HepG2 (cell line): Measurements from ENCODE around the gene ATG16L2. TPM values are rescaled to one million over a fixed set of nuclear protein-coding genes. Genes with fewer than 3 reads are reported as not detected.

Experiments used
- BRD4 ChIP-seq: sonication (generic); formaldehyde crosslinking; IDR thresholded peaks from 2 replicates; pipeline ENCODE4 v1.4.0; 2020; ENCODE audit warnings: missing genetic modification reagents
- FOXM1 ChIP-seq: sonication (generic); formaldehyde crosslinking; IDR thresholded peaks from 2 replicates; pipeline ENCODE4 v1.5.0; 2020; ENCODE audit warnings: missing genetic modification reagents
- IRF1 ChIP-seq: sonication (generic); formaldehyde crosslinking; IDR thresholded peaks from 2 replicates; pipeline ENCODE4 v1.4.0; 2020; ENCODE audit warnings: low read depth, mild to moderate bottlenecking, missing genetic modification reagents
- NCOA1 ChIP-seq: sonication (generic); formaldehyde crosslinking; IDR thresholded peaks from 2 replicates; pipeline ENCODE4 v1.9.0; 2021; ENCODE audit warnings: missing genetic modification reagents
- RARA ChIP-seq: IDR thresholded peaks from 2 replicates; pipeline ENCODE4 v1.6.1; 2016; ENCODE audit warnings: missing genetic modification reagents, missing compliant biosample characterization
- SOX13 ChIP-seq, 3 experiments: fragments of 450-650 bp in 1 of 3; sonication (generic) in 1 of 3; formaldehyde crosslinking in 1 of 3; IDR thresholded peaks in 2 of 3; conservative IDR thresholded peaks in 1 of 3; 2 replicates each; pipeline versions ENCODE4 v1.5.0 to v1.6.1; 2016 to 2020; ENCODE audit warnings: antibody characterized with exemption in 1 of 3, mild to moderate bottlenecking in 1 of 3, missing compliant biosample characterization in 1 of 3, missing genetic modification reagents in 1 of 3, moderate library complexity in 1 of 3
- TMF1 ChIP-seq: sonication (generic); formaldehyde crosslinking; IDR thresholded peaks from 2 replicates; pipeline ENCODE4 v1.8.1; 2022; ENCODE audit warnings: low read depth, missing genetic modification reagents
- XRCC5 ChIP-seq: fragments of 200-400 bp; formaldehyde crosslinking; optimal IDR thresholded peaks from 2 replicates; pipeline ENCODE3; 2017; ENCODE audit warnings: mild to moderate bottlenecking, low read length
- ZNF12 ChIP-seq: sonication (generic); formaldehyde crosslinking; IDR thresholded peaks from 2 replicates; pipeline ENCODE4 v1.5.0; 2020; ENCODE audit warnings: missing genetic modification reagents
- ZNF44 ChIP-seq: sonication (generic); formaldehyde crosslinking; IDR thresholded peaks from 2 replicates; pipeline ENCODE4 v1.5.1; 2020; ENCODE audit warnings: mild to moderate bottlenecking, missing genetic modification reagents
- ZNF75D ChIP-seq: sonication (generic); formaldehyde crosslinking; IDR thresholded peaks from 2 replicates; pipeline ENCODE4 v1.8.1; 2023; ENCODE audit warnings: missing genetic modification reagents, mild to moderate bottlenecking, borderline replicate concordance
- ZNF776 ChIP-seq: sonication (generic); formaldehyde crosslinking; IDR thresholded peaks from 2 replicates; pipeline ENCODE4 v1.4.0; 2020; ENCODE audit warnings: mild to moderate bottlenecking, missing genetic modification reagents
- ZNF891 ChIP-seq: sonication (generic); formaldehyde crosslinking; IDR thresholded peaks from 2 replicates; pipeline ENCODE4 v1.5.0; 2020; ENCODE audit warnings: mild to moderate bottlenecking, missing genetic modification reagents
- polyA plus RNA-seq, 8 experiments: library from polyadenylated mRNA; depleted of rRNA in 3 of 8; stranded (reverse) in 7 of 8; unstranded in 1 of 8; fragments of >200 nt; fragmentation: Illumina TruSeq in 4 of 8; extraction: Trizol in 4 of 8; gene quantifications; 2 replicates each; pipeline versions ENCODE4 v1.2.1 to v1.2.3, GENCODE V29; 2011 to 2016; ENCODE audit warnings: low read depth in 4 of 8, missing spikeins in 1 of 8, mixed read lengths in 1 of 8; ENCODE audit not compliant: insufficient read depth in 1 of 8
- total RNA-seq, 5 experiments: library from RNA; depleted of rRNA; stranded (reverse); fragments of >200 nt; fragmentation: Illumina TruSeq; extraction: Trizol; gene quantifications; 2 replicates each; pipeline ENCODE4 v1.2.3, GENCODE V29; 2016; ENCODE audit warnings: low read depth in 1 of 5
- TF ChIP-seq, protein P1 (sequence below), 2 experiments: fragments of 450-650 bp in 1 of 2; sonication (generic) in 1 of 2; formaldehyde crosslinking in 1 of 2; IDR thresholded peaks; 2 replicates each; pipeline versions ENCODE4 v1.6.1 to v1.8.0; 2016 to 2022; ENCODE audit warnings: antibody characterized with exemption in 1 of 2, mild to moderate bottlenecking in 1 of 2, missing genetic modification reagents in 1 of 2
- TF ChIP-seq, protein P2 (sequence below): IDR thresholded peaks from 2 replicates; pipeline ENCODE4 v1.6.1; 2012; ENCODE audit warnings: inconsistent platforms
- TF ChIP-seq, protein P3 (sequence below): IDR thresholded peaks from 2 replicates; pipeline ENCODE4 v1.6.1; 2016; ENCODE audit warnings: low read depth, control low read depth

Gene ATG16L2
- total and polyA plus RNA-seq, 2 of the 13 experiments (the other 11 are each of a cell fraction or from before 2014, with no cell fraction given), result 6.2 to 14.8 TPM

DNA sequence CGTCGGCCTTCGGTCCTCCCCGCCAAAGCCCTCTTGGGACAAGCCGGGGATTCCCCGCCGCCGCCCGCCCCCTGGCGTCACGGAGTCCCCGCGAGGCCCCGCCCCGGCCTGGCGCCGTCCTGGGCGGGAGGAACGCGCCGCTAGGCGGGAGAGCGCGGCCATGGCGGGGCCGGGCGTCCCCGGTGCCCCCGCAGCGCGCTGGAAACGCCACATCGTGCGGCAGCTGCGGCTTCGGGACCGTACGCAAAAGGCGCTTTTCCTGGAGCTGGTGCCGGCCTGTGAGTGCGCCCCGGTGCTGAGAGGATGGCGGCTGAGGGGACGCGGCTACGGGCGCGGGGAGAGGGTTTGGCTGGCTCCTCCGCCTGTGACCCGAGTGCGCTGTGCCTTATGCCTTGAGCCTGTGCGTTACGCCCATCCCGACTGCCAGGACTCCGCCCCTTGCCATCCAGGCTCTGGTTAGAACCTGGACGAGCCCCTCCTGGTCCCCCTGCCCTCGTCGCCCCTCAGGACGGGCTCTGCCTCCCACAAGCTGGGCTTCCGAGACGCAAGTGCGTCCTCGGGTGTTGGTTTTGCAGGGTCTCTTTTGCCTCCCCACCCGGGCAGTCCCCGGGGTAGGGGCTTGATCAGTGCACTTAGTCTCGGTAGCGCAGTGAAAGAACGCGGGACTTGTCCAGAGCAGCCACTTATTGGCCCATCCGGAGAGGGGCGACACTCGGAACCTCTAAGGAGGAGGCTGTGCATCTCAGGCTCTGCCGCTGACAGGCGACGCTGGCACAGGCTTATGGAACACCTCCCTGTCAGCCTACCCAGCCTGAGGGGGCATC lies at the start of gene ATG16L2 (continued):
- TF ChIP-seq IRF1 (CRISPR knock-in tag) (no peak), ZNF891 (CRISPR knock-in tag) (0 out of 2 replicates have a peak, but pooled peaks have one; percentile 18), TMF1 (peak; percentile 25), BRD4 (peak; percentile 17; the same call in 1 of the 2 replicates), RARA (CRISPR knock-in tag) (no peak), ZNF44 (no peak), ZNF776 (CRISPR knock-in tag) (peak; percentile 59; the same call in 1 of the 2 replicates), XRCC5 (peak; percentile 47), FOXM1 (CRISPR knock-in tag) (no peak), SOX13 (IDR thresholded peaks at IDR 0.05) (no peak), SOX13 (CRISPR knock-in tag; conservative IDR thresholded peaks at IDR 0.05 in 1 of 2, IDR thresholded peaks at IDR 0.05 in 1 of 2) (0 out of 4 replicates have a peak, but pooled peaks of 1 of the 2 experiments have one; percentile 5), ZNF75D (CRISPR knock-in tag) (no peak), ZNF12 (CRISPR knock-in tag) (no peak), NCOA1 (no peak)
- TF ChIP-seq, protein P1, sequence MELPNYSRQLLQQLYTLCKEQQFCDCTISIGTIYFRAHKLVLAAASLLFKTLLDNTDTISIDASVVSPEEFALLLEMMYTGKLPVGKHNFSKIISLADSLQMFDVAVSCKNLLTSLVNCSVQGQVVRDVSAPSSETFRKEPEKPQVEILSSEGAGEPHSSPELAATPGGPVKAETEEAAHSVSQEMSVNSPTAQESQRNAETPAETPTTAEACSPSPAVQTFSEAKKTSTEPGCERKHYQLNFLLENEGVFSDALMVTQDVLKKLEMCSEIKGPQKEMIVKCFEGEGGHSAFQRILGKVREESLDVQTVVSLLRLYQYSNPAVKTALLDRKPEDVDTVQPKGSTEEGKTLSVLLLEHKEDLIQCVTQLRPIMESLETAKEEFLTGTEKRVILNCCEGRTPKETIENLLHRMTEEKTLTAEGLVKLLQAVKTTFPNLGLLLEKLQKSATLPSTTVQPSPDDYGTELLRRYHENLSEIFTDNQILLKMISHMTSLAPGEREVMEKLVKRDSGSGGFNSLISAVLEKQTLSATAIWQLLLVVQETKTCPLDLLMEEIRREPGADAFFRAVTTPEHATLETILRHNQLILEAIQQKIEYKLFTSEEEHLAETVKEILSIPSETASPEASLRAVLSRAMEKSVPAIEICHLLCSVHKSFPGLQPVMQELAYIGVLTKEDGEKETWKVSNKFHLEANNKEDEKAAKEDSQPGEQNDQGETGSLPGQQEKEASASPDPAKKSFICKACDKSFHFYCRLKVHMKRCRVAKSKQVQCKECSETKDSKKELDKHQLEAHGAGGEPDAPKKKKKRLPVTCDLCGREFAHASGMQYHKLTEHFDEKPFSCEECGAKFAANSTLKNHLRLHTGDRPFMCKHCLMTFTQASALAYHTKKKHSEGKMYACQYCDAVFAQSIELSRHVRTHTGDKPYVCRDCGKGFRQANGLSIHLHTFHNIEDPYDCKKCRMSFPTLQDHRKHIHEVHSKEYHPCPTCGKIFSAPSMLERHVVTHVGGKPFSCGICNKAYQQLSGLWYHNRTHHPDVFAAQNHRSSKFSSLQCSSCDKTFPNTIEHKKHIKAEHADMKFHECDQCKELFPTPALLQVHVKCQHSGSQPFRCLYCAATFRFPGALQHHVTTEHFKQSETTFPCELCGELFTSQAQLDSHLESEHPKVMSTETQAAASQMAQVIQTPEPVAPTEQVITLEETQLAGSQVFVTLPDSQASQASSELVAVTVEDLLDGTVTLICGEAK (IDR thresholded peaks at IDR 0.05), result no peak
- TF ChIP-seq, protein P1 (CRISPR knock-in tag; IDR thresholded peaks at IDR 0.05), result peak; percentile 53; the same call in 1 of the 2 replicates
- TF ChIP-seq, protein P2, sequence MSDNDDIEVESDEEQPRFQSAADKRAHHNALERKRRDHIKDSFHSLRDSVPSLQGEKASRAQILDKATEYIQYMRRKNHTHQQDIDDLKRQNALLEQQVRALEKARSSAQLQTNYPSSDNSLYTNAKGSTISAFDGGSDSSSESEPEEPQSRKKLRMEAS, result peak; percentile 13
- TF ChIP-seq, protein P3, sequence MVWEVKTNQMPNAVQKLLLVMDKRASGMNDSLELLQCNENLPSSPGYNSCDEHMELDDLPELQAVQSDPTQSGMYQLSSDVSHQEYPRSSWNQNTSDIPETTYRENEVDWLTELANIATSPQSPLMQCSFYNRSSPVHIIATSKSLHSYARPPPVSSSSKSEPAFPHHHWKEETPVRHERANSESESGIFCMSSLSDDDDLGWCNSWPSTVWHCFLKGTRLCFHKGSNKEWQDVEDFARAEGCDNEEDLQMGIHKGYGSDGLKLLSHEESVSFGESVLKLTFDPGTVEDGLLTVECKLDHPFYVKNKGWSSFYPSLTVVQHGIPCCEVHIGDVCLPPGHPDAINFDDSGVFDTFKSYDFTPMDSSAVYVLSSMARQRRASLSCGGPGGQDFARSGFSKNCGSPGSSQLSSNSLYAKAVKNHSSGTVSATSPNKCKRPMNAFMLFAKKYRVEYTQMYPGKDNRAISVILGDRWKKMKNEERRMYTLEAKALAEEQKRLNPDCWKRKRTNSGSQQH (CRISPR knock-in tag), result no peak
